Measurements from ENCODE around the gene NOX4.
"Not testable (repeated sequence)": the region's sequence is repeated elsewhere in the genome, so short reads cannot be mapped to it uniquely, and the experiment has no call there.

DNA sequence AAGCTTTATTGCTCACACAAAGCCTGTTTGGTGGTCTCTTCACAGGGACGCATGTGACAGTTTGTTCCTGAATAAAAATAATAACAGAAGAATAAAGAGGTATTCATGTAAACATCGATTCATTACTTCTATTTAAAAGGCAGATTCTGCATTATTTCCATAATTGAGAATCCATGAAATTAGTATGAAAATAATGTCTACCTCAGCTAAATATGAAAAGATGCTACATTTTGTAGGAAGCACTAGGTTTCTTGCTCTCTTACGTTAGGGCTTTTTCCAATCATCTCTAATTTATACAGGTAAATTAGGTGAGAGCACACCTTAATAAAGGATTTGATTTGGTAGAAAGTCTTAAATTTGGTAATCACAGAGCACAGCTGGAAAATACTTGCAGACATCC lies 103.7 kb downstream of the NOX4 start:
- TF ChIP-seq EZH2phosphoT487 (IDR thresholded peaks at IDR 0.05; ENCODE audit: low read depth): not testable (repeated sequence)
- TF ChIP-seq, protein P1, sequence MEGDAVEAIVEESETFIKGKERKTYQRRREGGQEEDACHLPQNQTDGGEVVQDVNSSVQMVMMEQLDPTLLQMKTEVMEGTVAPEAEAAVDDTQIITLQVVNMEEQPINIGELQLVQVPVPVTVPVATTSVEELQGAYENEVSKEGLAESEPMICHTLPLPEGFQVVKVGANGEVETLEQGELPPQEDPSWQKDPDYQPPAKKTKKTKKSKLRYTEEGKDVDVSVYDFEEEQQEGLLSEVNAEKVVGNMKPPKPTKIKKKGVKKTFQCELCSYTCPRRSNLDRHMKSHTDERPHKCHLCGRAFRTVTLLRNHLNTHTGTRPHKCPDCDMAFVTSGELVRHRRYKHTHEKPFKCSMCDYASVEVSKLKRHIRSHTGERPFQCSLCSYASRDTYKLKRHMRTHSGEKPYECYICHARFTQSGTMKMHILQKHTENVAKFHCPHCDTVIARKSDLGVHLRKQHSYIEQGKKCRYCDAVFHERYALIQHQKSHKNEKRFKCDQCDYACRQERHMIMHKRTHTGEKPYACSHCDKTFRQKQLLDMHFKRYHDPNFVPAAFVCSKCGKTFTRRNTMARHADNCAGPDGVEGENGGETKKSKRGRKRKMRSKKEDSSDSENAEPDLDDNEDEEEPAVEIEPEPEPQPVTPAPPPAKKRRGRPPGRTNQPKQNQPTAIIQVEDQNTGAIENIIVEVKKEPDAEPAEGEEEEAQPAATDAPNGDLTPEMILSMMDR (IDR thresholded peaks at IDR 0.05; ENCODE audit: low read depth, low read length): not testable (repeated sequence)

All from OCI-LY3 (cell line).